Panc1 (cell line): ENCODE data around the gene KCNMA1. TPM values are rescaled to one million over a fixed set of nuclear protein-coding genes. Genes with fewer than 3 reads are reported as not detected.

ENCODE experiments used
- ATAC-seq: fragments of 200-7000 bp; cut with Tn5 transposase; 2 replicates; pipeline ENCODE4 v1.9.1; 2020; ENCODE audit warnings: mild to moderate bottlenecking, moderate library complexity
- BruUV-seq: library from RNA; stranded (reverse); fragments of 400-500 nt; replicated peaks from 2 replicates; lab custom pipeline; 2021; lab: Mats Ljungman, UMichigan
- CTCF ChIA-PET: fragments of 300-600 bp; sonication (Branson Sonifier 250); formaldehyde crosslinking; loops from one replicate; lab custom pipeline; 2022; ENCODE audit warnings: antibody characterized with exemption; lab: Charles Lee
- POLR2A ChIA-PET: fragments of 300-600 bp; sonication (Branson Sonifier 250); formaldehyde crosslinking; loops from one replicate; lab custom pipeline; 2022; ENCODE audit warnings: antibody characterized with exemption; lab: Charles Lee
- DNase-seq: peaks from one replicate; pipeline ENCODE4 v3.0.0-alpha.2; 2010; ENCODE audit warnings: low read depth, low spot score
- H3K27ac ChIP-seq: 2 replicates; pipeline ENCODE4 v1.5.1; 2011; ENCODE audit warnings: mild to moderate bottlenecking, low read length, inconsistent platforms
- H3K27me3 ChIP-seq: fragments of 200-500 bp; sonication (Bioruptor generic); 2 replicates; pipeline ENCODE4 v1.6.0; 2014; ENCODE audit warnings: low read length, inconsistent platforms; ENCODE audit not compliant: control insufficient read depth, insufficient read depth
- H3K36me3 ChIP-seq: fragments of 200-500 bp; sonication (Bioruptor generic); 2 replicates; pipeline ENCODE4 v1.5.1; 2014; ENCODE audit warnings: inconsistent platforms, mild to moderate bottlenecking, low read length, moderate library complexity; ENCODE audit not compliant: control insufficient read depth, insufficient read depth
- H3K4me1 ChIP-seq: 2 replicates; pipeline ENCODE4 v1.5.1; 2011; ENCODE audit warnings: inconsistent platforms, mild to moderate bottlenecking, low read length, moderate library complexity; ENCODE audit not compliant: control insufficient read depth, insufficient read depth
- H3K4me3 ChIP-seq, 2 experiments: 2 replicates each; pipeline ENCODE4 v1.5.1; 2011 to 2012; ENCODE audit warnings: low read depth in 2 of 2, low read length in 2 of 2, mild to moderate bottlenecking in 2 of 2, inconsistent platforms in 1 of 2, moderate library complexity in 1 of 2
- H3K9me3 ChIP-seq: fragments of 200-500 bp; sonication (Bioruptor generic); 2 replicates; pipeline ENCODE4 v1.5.1; 2014; ENCODE audit warnings: low read depth, mild to moderate bottlenecking, inconsistent platforms, low read length, moderate library complexity; ENCODE audit not compliant: control insufficient read depth, insufficient read depth
- CTCF ChIP-seq: fragments of 450-650 bp; IDR thresholded peaks from 2 replicates; pipeline ENCODE4 v1.5.1; 2017; ENCODE audit warnings: mild to moderate bottlenecking
- POLR2AphosphoS5 ChIP-seq: IDR thresholded peaks from 2 replicates; pipeline ENCODE4 v1.6.1; 2012; ENCODE audit warnings: mild to moderate bottlenecking, low read depth, low read length, moderate library complexity
- REST ChIP-seq, 2 experiments: IDR thresholded peaks; 2 replicates each; pipeline ENCODE4 v1.6.1; 2011 to 2012; ENCODE audit warnings: low read depth in 2 of 2, control low read depth in 1 of 2, low read length in 1 of 2, mild to moderate bottlenecking in 1 of 2, moderate library complexity in 1 of 2; ENCODE audit not compliant: insufficient read depth in 1 of 2
- SIN3A ChIP-seq: IDR thresholded peaks from 2 replicates; pipeline ENCODE4 v1.6.1; 2012; ENCODE audit warnings: low read depth, mild to moderate bottlenecking, low read length, moderate library complexity, borderline replicate concordance; ENCODE audit not compliant: insufficient read depth
- TCF7L2 ChIP-seq: IDR thresholded peaks from 2 replicates; pipeline ENCODE4 v1.6.1; 2011; ENCODE audit warnings: mild to moderate bottlenecking, low read depth, low read length, inconsistent platforms
- in situ Hi-C: cut with HindIII; loops from 2 replicates; pipeline ENCODE4 v1.10.0; 2016; ENCODE audit warnings: low sequenced_read_pairs, low pct_unique_long_range_greater_than_20kb
- intact Hi-C: fragments of 100-400 bp; cut with micrococcal nuclease; formaldehyde crosslinking; loops from one replicate; pipeline ENCODE4 v1.10.0; 2022; ENCODE audit not compliant: unreplicated experiment
- total RNA-seq: library from RNA; stranded (reverse); gene quantifications from one replicate; pipeline ENCODE4 v1.2.1, GENCODE V29; 2021; ENCODE audit not compliant: unreplicated experiment

KCNMA1 gene
- total RNA-seq, 1 experiment from 2014 or later = 91.9 TPM

GRCh38 chr10:77196614-77197013, 441.0 kb downstream of the KCNMA1 start:
- ChIA-PET CTCF (no interaction called here), POLR2A (no interaction called here)
- Histone ChIP-seq H3K27me3 (no peaks in the 10 kb centered on the region), H3K27ac (no peak overlapping the region; the same call in 1 of the 2 replicates), H3K9me3 (no peaks in the 10 kb centered on the region), H3K4me1 (peaks cover 7% of the 10 kb centered on the region; the same call in 1 of the 2 replicates), H3K4me3 (no peak overlapping the region), H3K36me3 (no peaks in the 10 kb centered on the region)
- ATAC-seq = no peak
- DNase-seq = no peak
- intact Hi-C loops (no loop called here), in situ Hi-C loops (no loop called here)
- no TSS peak for BruUV-seq
- TF ChIP-seq TCF7L2 (no peak), CTCF (no peak), SIN3A (no peak), REST (IDR thresholded peaks at IDR 0.05; ENCODE audit: insufficient read depth in 1 of 2, low read depth in 2 of 2, low read length in 1 of 2) (no peak), POLR2AphosphoS5 (no peak)

GRCh38 chr10:77195101-77195500, 442.5 kb downstream of the KCNMA1 start:
- DNase-seq = peak; percentile 92
- BruUV-seq = no TSS peak
- POLR2A ChIA-PET = interaction anchor here (0.6 kb wide), 1 partner anchor 130 kb away, joined by 4 read pairs; no protein-coding TSS in a partner anchor
- intact Hi-C loops (no loop called here), in situ Hi-C loops (no loop called here)
- H3K27ac ChIP-seq = no peak overlapping the region
- peak; percentile 96 for ATAC-seq
- H3K4me3 ChIP-seq = no peak overlapping the region
- no peaks in the 10 kb centered on the region for H3K36me3 ChIP-seq
- CTCF ChIA-PET = no interaction called here
- H3K4me1 ChIP-seq = peaks cover 7% of the 10 kb centered on the region; the same call in 1 of the 2 replicates
- no peaks in the 10 kb centered on the region for H3K9me3 ChIP-seq
- H3K27me3 ChIP-seq = no peaks in the 10 kb centered on the region
- TF ChIP-seq CTCF (no peak), REST (IDR thresholded peaks at IDR 0.05; ENCODE audit: insufficient read depth in 1 of 2, low read depth in 2 of 2, low read length in 1 of 2) (no peak), POLR2AphosphoS5 (no peak), SIN3A (no peak)
